DMS153 treated with DMSO at 0.1 percent for 48 hours (cell line): ENCODE data around the gene CCDC177.

Source experiments
- DNase-seq: peaks from one replicate; lab custom pipeline; 2025; ENCODE audit not compliant: unreplicated experiment; lab: John Stamatoyannopoulos, UW

The CCDC177 gene

GRCh38 chr14:69574263-69574953 is at the start of gene CCDC177:
CCDC177 (minus strand) TSS chr14:69574871; CDS start chr14:69573622, 1,249 bp downstream.
- DNase-seq = peak; percentile 86

- no peak for DNase-seq
Measured at GRCh38 chr14:69624136-69624535, 49.5 kb upstream of the CCDC177 start.

- no peak for DNase-seq
Measured at GRCh38 chr14:69620981-69621380, 46.3 kb upstream of the CCDC177 start.

- DNase-seq = no peak
Measured at GRCh38 chr14:69620211-69620611, 45.5 kb upstream of the CCDC177 start.

GRCh38 chr14:69619012-69619411 is 44.3 kb upstream of the CCDC177 start:
- DNase-seq = no peak

GRCh38 chr14:69617796-69618195 is 43.1 kb upstream of the CCDC177 start:
- no peak for DNase-seq

GRCh38 chr14:69616408-69616773 is 41.7 kb upstream of the CCDC177 start:
- DNase-seq = no peak

GRCh38 chr14:69615496-69616407 is 41.1 kb upstream of the CCDC177 start:
- no peak for DNase-seq

GRCh38 chr14:69615121-69615495 is 40.4 kb upstream of the CCDC177 start:
- no peak for DNase-seq

GRCh38 chr14:69614592-69614991 is 39.9 kb upstream of the CCDC177 start:
- no peak for DNase-seq

- DNase-seq = no peak
Measured at GRCh38 chr14:69613312-69614073, 38.8 kb upstream of the CCDC177 start.

- no peak for DNase-seq
Measured at GRCh38 chr14:69612783-69613130, 38.1 kb upstream of the CCDC177 start.

- peak; percentile 24 for DNase-seq
Measured at GRCh38 chr14:69612014-69612782, 37.5 kb upstream of the CCDC177 start.

GRCh38 chr14:69611172-69612013 is 36.7 kb upstream of the CCDC177 start, which contains the start of gene SUSD6:
SUSD6 (plus strand) TSS chr14:69611596; CDS start chr14:69658593, 46,997 bp downstream.
- peak; percentile 83 for DNase-seq

GRCh38 chr14:69610874-69611171 is 36.2 kb upstream of the CCDC177 start:
- no peak for DNase-seq

GRCh38 chr14:69610020-69610873 is 35.6 kb upstream of the CCDC177 start:
- DNase-seq = no peak

- DNase-seq = no peak
Measured at GRCh38 chr14:69606258-69607184, 31.9 kb upstream of the CCDC177 start.

GRCh38 chr14:69605738-69606137 is 31.1 kb upstream of the CCDC177 start:
- no peak for DNase-seq
